ENCODE results near the gene FXYD6.

The FXYD6 gene

GRCh38 chr11:117884994-117885393 lies 8.5 kb upstream of the FXYD6 start:
- DNase-seq = no peak

GRCh38 chr11:117883063-117883462 lies 6.6 kb upstream of the FXYD6 start:
- DNase-seq = no peak

DNA sequence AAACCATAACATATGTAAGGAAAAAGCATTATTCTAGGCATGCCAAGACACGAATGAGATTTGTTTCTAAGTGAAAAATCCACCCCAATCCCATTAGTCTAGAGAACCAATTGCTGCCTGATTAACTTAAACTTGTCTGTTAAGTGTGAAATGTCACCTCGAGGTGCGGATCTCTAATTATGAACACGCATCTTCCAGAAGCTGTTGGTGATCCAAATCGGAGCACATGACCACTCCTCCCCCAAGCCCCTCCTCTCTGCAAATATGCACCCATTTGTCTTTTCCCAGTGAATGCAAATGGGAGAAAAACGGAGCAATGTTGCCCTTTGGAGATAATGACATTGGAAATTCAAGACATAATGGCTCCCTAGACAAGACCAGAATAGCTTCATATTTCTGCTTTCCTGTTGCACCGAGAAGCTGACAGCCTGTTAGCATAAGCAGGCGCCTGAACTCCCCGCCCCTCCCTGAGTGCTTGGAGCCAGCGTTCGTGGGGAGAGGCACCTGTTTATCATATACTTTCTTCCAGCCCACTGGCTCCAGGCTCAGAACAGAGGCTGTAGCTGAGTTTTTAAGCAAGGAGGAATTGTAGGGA lies 6.0 kb upstream of the FXYD6 start:
- DNase-seq = no peak

GRCh38 chr11:117881217-117881616 lies 4.8 kb upstream of the FXYD6 start:
- DNase-seq = no peak

DNA sequence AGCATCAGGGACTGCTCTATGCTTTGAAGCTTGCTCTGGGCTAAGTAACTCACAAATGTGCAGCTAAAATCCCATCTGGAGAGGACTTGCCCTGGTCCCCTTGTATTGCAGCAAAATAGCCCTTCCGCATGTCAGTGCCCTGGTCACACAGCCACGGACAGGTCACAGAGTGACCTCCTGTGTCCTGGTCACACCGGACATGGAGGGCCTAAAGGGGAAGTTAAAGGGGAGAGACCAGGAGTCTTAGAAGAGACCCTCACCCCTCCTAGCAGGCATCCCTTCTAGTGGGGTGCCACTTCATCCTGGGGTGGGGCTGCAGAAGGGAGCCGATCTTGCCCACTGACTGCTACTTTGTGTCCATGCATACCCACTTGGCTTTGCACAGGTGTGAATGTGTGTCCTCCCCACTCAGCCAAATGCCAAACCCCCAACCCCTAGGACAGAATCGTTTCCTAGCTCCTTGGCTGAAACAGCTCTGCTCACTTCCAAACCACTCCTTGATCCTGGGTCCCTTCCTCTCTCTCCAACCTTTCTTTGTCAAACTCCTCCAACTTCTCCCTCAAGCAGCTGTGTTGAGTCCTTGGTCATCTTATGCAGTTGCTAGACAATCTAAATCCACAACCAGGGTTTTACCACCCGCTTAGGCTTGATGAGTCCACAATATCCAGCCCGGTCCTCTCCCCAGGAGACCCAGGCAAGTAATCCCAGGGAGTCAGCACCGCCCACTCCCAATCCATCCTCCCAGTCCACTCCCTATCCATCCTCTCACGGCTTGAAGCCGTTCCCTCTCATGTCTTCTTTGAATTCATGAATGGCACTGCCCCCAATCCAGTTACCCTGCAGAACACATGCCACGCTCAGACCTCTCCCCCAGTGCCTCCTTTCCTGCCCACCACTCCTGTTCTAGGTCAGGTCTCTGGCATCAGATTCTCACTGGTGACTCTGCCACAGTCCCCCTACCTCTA lies 3.3 kb upstream of the FXYD6 start:
- no peak for DNase-seq

- no peak for DNase-seq
Observed at GRCh38 chr11:117878939-117879475, 2.5 kb upstream of the FXYD6 start.

- DNase-seq = no peak
Observed at GRCh38 chr11:117878314-117878938, 2.0 kb upstream of the FXYD6 start.

- DNase-seq = no peak
Observed at GRCh38 chr11:117877120-117877784, 794 bp upstream of the FXYD6 start.

DNA sequence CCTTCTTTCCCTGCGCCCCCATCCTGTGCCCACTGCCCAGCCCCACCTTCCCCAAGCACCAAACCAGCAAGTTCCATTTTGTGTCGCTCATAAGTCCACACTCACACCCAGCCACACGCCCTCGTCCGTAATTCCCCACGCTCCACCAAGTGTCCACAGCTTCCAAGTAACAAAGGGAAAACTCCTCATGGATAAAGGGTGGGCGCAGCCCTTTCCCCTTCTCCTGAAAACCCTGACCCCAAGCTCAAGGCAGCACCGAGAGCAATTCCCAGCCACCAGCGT lies 458 bp downstream of the FXYD6 start:
- DNase-seq = no peak

DNA sequence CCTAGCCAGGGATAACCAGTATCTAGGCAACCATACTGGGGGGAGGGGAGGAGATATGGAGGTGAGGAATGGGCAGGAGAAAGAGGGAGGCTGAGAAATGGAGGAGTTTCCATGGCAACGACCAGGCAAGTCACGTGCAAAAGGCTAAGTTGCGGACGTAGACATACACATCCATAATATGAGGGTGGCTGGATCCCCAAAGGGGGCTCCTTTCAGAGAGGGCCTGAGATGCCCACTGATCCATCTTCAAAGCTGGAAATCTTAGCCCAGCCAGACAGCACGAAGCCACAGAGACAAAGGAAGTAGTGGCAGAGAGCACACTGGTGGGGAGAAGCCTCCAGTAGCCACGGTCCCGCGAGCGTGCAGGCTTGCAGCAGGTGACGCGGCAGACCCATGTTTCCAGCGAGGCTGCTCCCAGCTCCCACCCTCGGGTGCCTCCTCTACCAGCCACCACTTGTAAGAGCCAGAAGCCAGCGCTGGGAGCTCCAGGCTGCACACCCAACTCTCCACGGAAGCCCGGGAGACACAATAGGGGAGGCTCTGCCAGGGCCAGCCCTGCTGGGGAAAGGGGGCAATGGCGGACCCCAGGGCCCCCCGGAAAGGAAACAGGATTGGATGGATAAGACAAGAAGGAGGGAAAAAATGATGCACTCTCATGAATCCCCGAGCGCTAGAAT lies 938 bp downstream of the FXYD6 start:
- DNase-seq = peak; percentile 5

- DNase-seq = no peak
Observed at GRCh38 chr11:117874910-117875381, 1.5 kb downstream of the FXYD6 start.

DNA sequence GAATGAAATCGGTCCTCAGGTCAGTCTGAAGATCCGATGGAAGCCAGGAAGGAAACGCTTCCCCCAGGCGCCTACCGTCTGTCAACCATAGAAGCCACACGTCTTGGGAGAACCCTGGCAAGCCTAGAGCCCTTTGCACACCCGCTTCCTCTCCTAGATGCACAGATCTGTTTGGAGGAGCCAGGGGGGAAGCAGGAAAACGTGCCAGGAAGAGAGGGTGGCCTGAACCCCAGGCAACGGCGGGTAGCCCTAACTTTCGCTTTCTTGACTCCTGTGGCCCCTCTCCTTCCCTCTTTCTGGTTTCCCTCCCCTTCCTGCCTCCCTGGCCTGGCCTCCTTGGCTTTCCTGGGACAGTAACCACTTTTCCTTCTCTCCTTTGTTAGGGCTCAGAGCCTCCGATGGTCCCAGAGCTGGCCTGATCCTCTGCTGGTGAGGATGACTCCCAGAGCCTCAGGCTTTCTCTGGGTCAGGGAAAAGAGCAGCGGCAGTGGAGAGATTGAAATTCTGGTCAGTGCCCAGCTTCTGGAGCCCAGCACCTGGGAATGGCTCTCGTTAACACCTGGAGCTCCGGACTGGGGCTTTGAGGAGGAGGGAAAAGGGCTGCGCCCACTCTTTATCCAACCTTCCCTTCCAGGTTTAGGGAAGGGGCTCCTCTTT lies 2.1 kb downstream of the FXYD6 start:
- no peak for DNase-seq

GRCh38 chr11:117873828-117874125 lies 2.7 kb downstream of the FXYD6 start:
- no peak for DNase-seq

DNA sequence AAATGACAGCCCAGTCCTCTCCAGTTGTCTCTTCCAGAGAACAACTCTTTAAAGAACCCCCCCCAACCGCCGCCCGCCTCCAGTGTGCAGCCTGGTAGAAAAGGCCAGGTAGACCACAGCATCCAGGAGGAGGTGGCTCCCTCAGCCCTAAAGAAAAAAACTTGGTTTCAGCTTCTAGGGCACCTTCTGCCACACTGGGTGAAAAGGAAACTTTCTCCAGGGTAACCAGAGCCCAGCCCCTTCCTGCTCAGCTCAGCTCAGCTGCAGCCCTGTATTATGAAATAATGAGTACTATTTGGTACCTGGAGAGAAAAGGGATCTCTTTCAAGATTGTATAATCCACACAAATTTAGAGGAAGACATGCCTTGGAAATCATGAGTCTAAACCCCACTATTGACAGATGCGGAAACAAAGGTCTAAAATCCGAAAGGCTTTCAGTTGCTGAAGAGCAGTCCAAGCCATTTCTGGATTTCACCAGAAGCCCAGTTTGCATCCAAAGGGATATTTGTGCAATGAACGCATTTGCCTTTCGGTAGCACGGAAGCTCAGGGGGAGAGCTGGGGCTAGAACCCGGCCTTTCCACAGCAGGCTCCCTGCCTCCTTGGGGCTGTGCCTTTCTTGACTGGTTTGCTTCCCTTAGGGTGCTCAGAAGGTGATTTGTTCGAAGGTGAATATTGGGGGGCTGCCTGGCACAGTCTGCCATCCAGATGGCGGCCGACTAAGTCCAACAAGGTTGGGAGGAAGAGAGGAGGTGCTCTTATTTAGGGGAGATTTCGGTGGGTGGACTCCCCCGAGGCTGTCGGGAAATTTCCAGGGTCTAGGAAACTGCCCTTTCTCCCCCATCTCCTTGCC lies 3.3 kb downstream of the FXYD6 start:
- DNase-seq = peak; percentile 8

GRCh38 chr11:117872420-117872961 lies 4.0 kb downstream of the FXYD6 start:
- DNase-seq = no peak

GRCh38 chr11:117871784-117872183 lies 4.7 kb downstream of the FXYD6 start:
- no peak for DNase-seq

GRCh38 chr11:117871160-117871559 lies 5.3 kb downstream of the FXYD6 start:
- no peak for DNase-seq

GRCh38 chr11:117870103-117870952 lies 6.1 kb downstream of the FXYD6 start:
- no peak for DNase-seq

- DNase-seq = no peak
Observed at GRCh38 chr11:117869604-117870003, 6.9 kb downstream of the FXYD6 start.
